ENCODE measurements around the gene SNX27.
"Not testable (repeated sequence)": the region's sequence is repeated elsewhere in the genome, so short reads cannot be mapped to it uniquely, and the experiment has no call there.

Gene SNX27

GRCh38 chr1:151723726-151724370 is 112.0 kb downstream of the SNX27 start:
- no peak for DNase-seq

DNA sequence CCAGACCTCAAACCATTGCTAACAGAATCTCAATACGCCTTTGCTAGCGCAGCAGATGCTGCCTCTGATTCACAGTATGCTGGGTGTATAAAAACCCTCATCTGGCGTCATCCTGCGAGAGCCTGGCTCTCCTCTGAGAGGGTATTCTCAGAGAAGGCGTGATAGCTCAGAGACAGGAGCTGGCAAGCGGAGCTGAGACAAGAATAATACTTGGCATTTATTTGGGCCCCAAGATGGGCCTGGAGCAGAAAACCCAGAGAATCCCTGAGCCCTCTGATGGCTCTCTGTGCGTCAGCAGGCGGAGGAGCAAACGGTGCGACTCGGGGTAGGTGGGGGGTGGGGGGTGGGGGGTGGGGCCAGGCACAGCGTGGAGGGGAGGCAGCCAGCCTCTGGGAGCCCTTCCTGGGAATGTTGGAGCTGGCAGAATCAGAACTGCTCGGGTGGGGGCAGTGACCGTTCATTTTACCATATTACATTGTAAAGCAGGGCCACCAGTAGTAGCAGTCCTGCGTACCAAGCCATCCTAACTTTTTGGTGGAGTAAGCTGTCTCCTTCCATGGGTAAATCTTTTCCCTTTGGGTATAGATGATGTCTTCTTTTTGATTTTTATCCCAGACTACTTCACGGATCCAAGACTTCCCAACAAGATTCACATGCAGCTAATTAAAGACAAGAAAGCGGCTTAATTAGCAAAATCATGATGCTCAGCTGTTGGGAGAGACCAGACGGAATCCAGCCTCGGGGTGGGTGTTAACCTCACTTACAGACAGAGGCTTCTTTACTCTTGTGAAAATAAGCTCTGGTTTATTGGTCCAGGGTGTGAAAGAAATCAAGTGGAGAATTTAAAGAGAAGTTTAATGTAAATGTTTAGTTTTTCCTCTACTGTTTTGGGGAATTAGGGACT is 116.6 kb downstream of the SNX27 start:
- no peak for DNase-seq

DNA sequence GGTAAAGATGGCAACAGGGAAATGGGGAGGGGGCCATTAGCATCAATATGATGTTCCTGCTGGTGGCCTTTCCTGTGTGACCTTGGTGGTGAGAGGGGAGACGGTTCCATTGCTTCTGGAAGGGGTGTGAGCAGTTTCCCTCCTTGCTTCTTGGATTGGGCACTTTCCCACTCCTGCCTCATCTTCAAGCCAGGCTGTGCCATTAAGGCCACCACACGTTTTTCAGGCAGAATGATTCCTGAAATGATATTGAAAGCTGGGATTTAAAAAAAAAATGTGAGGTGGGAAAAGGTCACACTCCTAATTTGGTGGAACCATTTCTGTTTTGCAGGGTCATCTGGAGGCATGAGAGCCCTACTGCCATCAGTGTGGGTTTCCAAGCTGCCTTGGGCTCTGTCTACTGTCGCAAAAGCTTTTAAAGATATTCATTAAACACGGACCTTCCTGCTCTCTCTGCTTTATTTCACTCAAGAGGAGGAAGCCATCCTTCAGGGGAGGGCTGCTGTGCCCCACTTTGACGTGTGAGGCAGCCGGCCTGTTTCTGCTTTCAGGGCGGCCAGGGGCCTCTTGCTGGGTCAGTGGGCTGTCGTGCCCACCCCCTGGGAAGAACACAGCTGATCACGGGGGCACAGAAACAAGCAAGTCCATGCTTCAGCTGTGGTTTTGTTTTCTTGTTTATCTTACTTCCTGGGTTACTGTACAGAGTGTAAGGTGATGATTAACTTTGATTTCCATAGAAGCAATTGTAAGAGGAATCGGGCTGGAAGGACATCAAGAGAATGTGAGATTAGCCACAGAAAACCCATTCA is 117.5 kb downstream of the SNX27 start:
- DNase-seq = no peak

DNA sequence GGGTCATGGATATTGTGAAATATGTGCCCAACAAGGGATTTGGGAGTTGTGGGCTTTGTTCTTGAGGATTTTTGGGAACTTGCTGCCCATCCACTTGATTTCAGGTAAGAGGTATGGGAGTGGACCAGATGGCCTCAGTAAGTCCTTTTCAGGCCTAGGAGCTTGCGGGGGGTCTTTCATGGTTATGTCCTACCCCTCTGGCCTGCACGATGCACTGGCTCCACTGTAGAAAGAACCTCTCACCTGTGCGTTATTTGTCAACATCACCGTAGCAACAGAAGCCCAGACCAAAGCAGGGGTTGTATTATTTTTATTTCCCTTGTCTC is 118.1 kb downstream of the SNX27 start:
- no peak for DNase-seq

GRCh38 chr1:151733126-151733525 is 121.3 kb downstream of the SNX27 start:
- DNase-seq = no peak

DNA sequence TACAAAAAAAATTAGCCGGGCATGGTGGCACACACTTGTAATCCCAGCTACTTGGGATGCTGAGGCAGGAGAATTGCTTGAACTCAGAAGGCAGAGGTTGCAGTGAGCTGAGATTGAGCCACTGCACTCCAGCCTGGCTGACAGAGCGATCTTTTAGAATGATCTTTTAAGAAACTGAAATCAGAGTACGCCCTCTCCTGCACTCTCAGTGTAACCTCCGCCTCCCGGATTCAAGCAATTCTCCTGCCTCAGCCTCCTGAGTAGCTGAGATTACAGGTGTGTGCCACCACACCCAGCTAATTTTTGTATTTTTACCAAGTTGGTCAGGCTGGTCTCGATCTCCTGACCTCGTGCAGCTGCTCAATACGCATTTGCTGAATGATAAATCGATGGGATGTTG is 122.1 kb downstream of the SNX27 start:
- DNase-seq = not testable (repeated sequence)

DNA sequence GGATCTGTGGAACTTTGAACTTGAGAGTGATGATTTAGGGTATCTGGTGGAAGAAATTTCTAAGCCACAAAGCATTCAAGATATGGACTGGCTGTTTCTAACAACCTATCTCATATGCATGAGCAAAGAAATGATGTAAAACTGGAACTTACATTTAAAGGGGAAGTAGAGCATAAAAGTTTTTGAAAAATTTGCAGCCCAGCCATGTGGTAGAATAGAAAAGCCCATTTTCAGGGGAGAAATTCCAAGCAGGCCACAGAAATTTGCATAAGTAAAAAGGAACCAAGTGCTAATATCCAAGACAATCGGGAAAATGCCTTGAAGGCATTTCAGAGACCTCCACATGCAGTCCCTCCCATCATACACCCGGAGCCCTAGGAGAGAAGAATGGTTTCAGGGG is 125.2 kb downstream of the SNX27 start:
- DNase-seq = no peak

DNA sequence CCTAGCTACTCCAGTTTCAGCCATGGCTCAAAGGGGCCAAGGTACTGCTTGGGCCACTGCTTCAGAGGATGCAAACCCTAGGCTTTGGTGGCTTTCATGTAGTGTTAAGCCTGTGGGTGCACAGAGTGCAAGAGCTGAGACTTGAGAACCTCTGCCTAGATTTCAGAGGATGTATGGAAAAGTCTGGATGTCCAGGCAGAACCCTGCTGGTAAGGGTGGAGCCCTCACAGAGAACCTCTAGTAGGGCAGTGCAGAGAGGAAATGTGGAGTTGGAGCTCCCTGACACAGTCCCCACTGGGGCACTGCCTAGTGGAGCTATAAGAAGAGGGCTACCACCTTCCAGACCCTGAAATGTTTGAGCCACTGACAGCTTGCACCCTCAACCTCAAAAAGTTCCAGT is 125.6 kb downstream of the SNX27 start:
- no peak for DNase-seq

DNA sequence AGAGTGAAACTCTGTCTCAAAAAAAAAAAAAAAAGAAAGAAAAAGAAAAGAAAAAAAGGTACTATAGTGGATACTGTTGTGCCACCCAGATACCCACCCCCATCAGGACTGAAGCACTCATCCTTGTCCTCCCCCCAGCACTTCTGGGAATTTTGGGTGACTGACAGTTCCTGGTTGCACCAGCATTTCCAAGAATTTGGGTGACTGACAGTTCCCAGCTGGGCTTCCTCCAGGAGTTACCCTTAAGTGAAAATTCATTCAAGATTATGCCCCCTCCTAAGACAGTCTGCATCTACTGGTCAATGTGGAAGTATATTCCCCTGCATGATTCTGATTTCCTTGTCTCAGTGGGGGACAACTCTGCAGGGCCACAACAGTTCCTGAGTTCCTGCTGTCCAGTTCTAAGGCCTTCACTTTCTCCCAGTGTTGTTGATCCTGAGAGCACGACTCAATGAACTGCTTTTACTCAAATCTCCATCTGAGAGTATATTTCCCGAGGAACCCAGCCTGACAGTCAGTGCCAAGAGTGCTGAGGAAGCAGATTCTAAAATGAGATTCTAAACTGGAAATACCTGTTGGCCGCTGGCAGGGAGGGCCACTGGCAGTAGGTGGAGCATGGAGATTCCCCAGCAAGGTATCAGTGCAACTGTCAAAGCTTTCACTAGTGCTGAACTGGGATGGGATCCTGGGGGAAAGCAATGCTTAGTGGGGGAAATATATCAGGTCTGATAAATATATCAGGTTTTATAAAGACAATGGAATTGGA is 127.9 kb downstream of the SNX27 start:
- DNase-seq = no peak

- DNase-seq = no peak
These were observed 129.7 kb downstream of the SNX27 start for GRCh38 chr1:151741516-151741915.

Data from NCI-H187 (cell line).